Lower leg skin (tissue), 4 donors: ENCODE measurements around the gene ABCG1. TPM values are rescaled to one million over a fixed set of nuclear protein-coding genes. Genes with fewer than 3 reads are reported as not detected.

ENCODE experiments used
- DNase-seq, 2 donors: peaks; one replicate each; pipeline ENCODE4 v3.0.0-alpha.2; 2019; ENCODE audit warnings: low spot score in 2 of 2
- H3K4me3 ChIP-seq: fragments of 200-600 bp; sonication (generic); 2 replicates; pipeline ENCODE4 v1.5.1; 2017; ENCODE audit warnings: mild to moderate bottlenecking, low read depth; ENCODE audit not compliant: poor library complexity, severe bottlenecking
- POLR2A ChIP-seq, 2 donors: fragments of 450-650 bp; IDR thresholded peaks; one replicate each; pipeline ENCODE4 v1.6.1; 2016 to 2017; ENCODE audit warnings: antibody characterized with exemption in 2 of 2, mild to moderate bottlenecking in 1 of 2, moderate library complexity in 1 of 2
- WGBS, 2 donors: methylation state at CpG; one replicate each; pipeline ENCODE4 v1.1.5; 2018; 5-methylcytosine and 5-hydroxymethylcytosine counted together
- intact Hi-C: fragments of 100-400 bp; cut with DNase I; formaldehyde crosslinking; loops from one replicate; pipeline ENCODE4 v1.15.0; 2023; ENCODE audit warnings: low total_unique reads
- total RNA-seq, 4 donors: library from RNA; depleted of rRNA; stranded (reverse); fragments of >200 nt; gene quantifications; one replicate each; pipeline ENCODE4 v1.1.0, GENCODE V29; 2016
- TF ChIP-seq, protein P1 (sequence below), 3 donors: fragments of 450-650 bp; IDR thresholded peaks; one replicate each; pipeline ENCODE4 v1.5.1; 2016; ENCODE audit warnings: antibody characterized with exemption in 3 of 3, mild to moderate bottlenecking in 3 of 3, moderate library complexity in 2 of 3

ABCG1 gene
- total RNA-seq, 4 donors from 2014 or later = 49.4 to 80.2 (median 52.7) TPM

- no peak for DNase-seq
- no peak overlapping the region for H3K4me3 ChIP-seq
- intact Hi-C loops = no loop called here
- no peak for TF ChIP-seq POLR2A (IDR thresholded peaks at IDR 0.05)
- TF ChIP-seq, protein P1, sequence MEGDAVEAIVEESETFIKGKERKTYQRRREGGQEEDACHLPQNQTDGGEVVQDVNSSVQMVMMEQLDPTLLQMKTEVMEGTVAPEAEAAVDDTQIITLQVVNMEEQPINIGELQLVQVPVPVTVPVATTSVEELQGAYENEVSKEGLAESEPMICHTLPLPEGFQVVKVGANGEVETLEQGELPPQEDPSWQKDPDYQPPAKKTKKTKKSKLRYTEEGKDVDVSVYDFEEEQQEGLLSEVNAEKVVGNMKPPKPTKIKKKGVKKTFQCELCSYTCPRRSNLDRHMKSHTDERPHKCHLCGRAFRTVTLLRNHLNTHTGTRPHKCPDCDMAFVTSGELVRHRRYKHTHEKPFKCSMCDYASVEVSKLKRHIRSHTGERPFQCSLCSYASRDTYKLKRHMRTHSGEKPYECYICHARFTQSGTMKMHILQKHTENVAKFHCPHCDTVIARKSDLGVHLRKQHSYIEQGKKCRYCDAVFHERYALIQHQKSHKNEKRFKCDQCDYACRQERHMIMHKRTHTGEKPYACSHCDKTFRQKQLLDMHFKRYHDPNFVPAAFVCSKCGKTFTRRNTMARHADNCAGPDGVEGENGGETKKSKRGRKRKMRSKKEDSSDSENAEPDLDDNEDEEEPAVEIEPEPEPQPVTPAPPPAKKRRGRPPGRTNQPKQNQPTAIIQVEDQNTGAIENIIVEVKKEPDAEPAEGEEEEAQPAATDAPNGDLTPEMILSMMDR (IDR thresholded peaks at IDR 0.05) = no peak
- whole genome bisulfite sequencing, 2 donors = 81 to 82% methylated on average over 13 of the region's 13 CpGs
Observed at GRCh38 chr21:42230636-42231035, 11.7 kb downstream of the ABCG1 start.

DNA sequence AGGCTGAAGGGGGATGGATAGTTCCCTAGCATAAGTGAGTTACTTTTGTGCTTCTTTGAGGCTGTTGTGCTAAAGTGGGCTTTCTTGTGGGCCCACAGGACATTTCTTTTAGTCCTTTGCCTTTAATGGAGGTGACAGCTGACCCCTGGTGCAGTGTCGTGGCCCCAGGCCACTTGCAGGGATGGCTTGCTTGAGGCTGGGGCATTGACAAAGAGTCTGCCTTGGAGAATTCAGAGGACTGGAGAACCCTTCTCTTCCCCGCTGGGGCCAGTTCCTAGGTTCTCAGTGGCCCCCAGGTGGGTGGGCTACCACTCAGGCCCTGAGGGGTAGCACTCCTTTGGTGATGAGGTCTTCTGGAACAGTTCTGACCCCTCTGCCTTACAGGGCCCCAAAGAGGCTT is 12.8 kb downstream of the ABCG1 start:
- no peak overlapping the region for H3K4me3 ChIP-seq
- TF ChIP-seq, protein P1 (IDR thresholded peaks at IDR 0.05) = no peak
- no peak for TF ChIP-seq POLR2A (IDR thresholded peaks at IDR 0.05)
- 79 to 89% methylated on average over 2 of the region's 2 CpGs for WGBS, 2 donors
- intact Hi-C loops = no loop called here
- no peak for DNase-seq

- DNase-seq = no peak
- no peak overlapping the region for H3K4me3 ChIP-seq
- TF ChIP-seq, protein P1 (IDR thresholded peaks at IDR 0.05) = no peak
- TF ChIP-seq POLR2A (IDR thresholded peaks at IDR 0.05) = no peak
- intact Hi-C loops = no loop called here
- 74% methylated on average over 8 of the region's 8 CpGs for WGBS, 2 donors
Observed at GRCh38 chr21:42232176-42232825, 13.4 kb downstream of the ABCG1 start.

DNA sequence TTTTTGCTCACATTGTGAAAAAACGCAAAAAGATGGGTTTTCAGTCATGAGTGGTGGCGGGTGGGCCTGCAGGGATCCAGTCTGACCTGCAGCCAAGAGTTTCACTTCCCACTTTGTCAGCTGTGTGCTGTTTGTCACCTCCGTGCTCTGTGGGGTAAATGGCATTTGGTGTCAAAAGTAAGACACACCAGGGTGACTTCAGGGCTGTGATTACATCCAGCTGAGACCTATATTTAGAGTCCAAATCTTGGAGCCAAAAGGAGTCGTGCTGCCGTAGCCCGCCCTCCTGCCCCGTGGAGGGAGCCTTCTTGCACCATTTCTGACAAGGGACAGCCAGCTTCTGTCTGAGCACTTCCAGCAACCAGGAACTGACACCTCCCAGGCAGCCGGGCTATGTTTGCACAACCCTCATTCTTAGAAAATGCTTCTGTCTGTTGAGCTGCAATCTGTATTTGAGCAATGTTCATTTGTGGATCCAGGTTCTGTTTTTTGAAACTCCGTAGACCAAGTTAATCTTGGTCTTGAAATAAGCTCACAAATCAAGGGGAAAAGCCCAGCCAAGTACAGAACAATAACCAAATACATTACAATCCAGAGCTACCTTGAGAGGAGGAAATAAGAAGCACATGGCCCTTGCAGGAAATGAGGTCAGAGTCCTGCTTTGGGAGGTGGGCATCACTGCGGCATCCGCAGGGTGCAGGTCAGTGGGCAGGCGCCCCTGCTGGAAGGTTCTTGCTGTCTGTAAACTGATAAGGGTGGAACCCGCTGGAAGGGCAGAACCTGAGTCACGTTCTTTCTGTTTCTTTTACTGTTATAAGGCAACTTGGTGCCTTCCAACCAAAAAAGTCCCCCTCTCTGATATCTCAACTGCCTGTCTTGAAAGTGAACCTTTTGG is 14.4 kb downstream of the ABCG1 start:
- WGBS, 2 donors = 14 to 16% methylated on average over 14 of the region's 14 CpGs
- no peak for TF ChIP-seq POLR2A (IDR thresholded peaks at IDR 0.05)
- TF ChIP-seq, protein P1 (IDR thresholded peaks at IDR 0.05) = no peak
- intact Hi-C loops = no loop called here
- peak; percentile 87 to 97 for DNase-seq
- no peak overlapping the region for H3K4me3 ChIP-seq

DNA sequence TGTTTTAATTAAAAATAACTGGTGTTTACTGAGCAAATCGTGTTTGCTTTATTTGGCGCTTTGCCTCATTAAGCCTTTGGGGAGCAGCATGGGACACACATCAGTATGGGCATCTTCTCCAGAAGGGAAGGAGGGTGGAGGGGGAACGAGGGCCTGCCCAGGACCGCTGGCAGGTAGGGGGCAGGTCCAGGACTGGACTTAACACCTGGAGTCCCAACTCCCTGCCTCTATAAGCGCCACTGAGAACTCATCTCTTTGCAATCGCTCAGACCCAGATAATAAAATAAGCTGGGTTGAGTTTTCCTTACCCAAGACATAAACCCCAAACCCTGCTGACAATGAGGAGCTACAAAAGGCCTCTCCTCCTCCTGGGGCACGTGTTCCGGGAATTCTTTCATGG is 15.1 kb downstream of the ABCG1 start:
- intact Hi-C loops = no loop called here
- DNase-seq = no peak
- TF ChIP-seq, protein P1 (IDR thresholded peaks at IDR 0.05) = no peak
- no peak for TF ChIP-seq POLR2A (IDR thresholded peaks at IDR 0.05)
- no peak overlapping the region for H3K4me3 ChIP-seq
- 39 to 47% methylated on average over 8 of the region's 8 CpGs for WGBS, 2 donors
